Skeletal muscle cell (primary cell): ENCODE data around the gene TINCR.

Source experiments
- DNase-seq: peaks from one replicate; pipeline ENCODE4 v3.0.0-alpha.2; 2010; ENCODE audit warnings: low read depth
- H3K4me3 ChIP-seq: 2 replicates; pipeline ENCODE4 v1.5.1; 2011; ENCODE audit warnings: low read depth, mild to moderate bottlenecking, control low read depth, low read length, moderate library complexity

TINCR gene

GRCh38 chr19:5526691-5527090, 41.1 kb downstream of the TINCR start:
- DNase-seq: no peak
- H3K4me3 ChIP-seq: no peak overlapping the region

DNA sequence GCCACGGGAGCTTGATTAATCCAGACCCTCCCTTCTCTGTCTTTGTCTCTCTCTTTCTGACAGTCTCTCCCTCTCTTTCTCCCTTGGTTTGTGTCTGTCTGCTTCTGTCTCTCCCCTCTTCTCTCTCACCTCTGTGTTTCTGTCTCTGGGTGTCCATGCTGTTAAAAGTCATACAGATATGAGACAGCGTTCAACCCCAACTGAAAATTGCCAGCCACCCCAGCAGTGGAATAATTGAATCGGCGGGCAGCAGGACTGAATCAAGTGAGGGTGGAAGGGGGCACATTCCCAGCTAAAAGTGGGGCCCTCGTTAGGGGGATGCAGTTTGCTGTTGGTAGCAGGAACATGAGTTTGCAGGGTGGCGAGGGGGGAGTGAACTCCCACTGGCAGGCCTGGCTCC, 43.7 kb downstream of the TINCR start:
- no peak overlapping the region for H3K4me3 ChIP-seq
- DNase-seq: no peak

DNA sequence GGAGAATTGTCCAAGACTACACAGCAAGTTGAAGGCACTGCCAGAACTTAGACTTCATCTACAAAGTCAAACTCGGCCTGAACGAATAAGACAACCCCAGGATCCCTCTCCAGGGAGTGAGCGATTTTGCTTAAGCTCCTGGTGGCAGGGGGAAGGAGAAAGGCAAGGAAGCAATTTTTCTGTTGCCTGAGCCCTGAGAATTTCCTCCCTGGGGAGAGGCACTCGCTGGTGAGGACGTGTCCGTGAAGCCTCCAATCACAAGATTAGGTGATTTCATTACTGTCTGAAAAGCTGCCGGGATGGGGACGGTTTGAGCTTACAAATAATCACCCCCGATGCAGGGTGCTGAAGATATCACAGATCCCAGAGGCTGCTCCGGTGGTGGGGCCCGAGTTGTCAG, 45.6 kb downstream of the TINCR start:
- no peak for DNase-seq
- no peak overlapping the region for H3K4me3 ChIP-seq

DNA sequence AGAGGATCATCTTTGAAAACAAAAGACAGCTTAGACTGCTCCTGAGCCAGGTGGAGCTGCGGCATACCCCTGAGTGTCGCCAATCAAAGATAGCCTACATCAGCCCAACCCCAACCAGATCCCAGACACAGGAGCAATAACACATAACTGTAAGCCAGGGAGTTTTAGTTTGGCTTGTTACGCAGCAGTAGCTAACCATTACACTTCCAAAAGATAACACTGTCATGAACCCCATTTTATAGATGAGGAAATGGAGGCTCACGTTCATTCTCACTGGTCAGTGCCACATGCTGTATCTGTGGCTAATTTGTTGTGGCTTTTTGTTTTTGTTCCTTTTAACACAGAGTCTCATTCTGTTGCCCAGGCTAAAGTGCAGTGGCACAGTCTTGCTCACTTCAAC, 47.3 kb downstream of the TINCR start:
- DNase-seq: no peak
- H3K4me3 ChIP-seq: no peak overlapping the region

DNA sequence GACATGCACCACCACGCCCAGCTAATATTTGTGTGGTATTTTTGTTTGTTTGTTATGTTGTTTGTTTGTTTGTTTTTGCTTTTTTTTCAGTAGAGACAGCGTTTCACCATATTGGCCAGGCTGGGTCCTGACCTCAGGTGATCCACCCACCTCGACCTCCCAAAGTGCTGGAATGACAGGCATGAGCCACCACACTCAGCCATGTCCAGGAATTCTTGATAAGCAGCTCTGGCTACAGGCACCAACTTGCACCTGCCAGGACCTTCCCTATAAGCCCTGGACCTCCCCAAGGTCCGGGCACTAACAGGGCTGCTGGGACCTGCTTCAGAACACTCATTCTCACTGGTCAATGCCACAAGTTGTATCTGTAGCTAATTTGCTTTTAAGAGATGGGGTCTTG, 48.7 kb downstream of the TINCR start:
- no peak for DNase-seq

DNA sequence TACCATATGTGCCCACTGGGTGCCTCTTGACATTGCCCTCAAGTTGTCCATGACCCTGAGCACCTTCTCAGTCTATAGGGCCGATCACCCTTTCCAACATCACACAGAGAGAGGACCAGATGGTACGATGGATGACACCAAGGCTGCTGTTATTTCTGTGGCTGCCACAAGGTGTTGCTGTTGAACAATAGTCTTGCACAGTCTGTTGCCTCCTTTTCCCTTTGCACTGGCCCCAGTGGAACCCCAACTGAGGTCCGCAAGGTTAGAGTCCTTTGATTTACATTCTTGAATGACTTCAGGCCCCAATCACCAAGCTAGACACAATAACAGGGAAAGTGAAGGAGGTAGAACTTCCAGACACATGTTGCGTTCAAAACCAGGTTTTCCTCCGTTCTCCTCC, 52.0 kb downstream of the TINCR start:
- no peak overlapping the region for H3K4me3 ChIP-seq
- DNase-seq: no peak

More for the DNA sequence above, 48.7 kb downstream of the TINCR start:
- H3K4me3 ChIP-seq: no peak overlapping the region

- DNase-seq: no peak
- no peak overlapping the region for H3K4me3 ChIP-seq
These were observed 53.8 kb downstream of the TINCR start for GRCh38 chr19:5514001-5514400.

DNA sequence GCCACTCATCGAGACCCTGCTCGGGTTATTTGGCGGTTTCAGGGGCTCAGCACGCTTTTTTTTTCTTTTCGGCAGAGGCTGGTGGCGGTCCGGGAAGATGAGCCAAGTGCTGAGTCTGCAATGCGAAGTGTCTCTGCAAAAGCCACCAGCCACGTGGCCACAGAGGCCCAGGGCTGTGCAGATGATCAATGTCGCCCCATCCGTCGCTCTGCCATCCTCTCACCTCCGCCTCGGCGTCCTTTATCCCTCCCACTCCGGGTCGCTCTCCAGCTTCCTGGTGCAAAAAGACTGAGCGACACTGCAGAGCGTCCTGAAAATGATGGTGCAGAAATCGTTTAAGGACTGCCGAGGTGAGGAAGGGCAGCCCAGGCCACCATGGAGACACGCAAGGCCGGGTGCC, 55.0 kb downstream of the TINCR start:
- DNase-seq: no peak
- no peak overlapping the region for H3K4me3 ChIP-seq
